ENCODE data around the gene ARID1B.

GRCh38 chr6:157046776-157047175 is 269.6 kb downstream of the ARID1B start:
- TF ChIP-seq CTCF (IDR thresholded peaks at IDR 0.05), result no peak
- TF ChIP-seq POLR2A (IDR thresholded peaks at IDR 0.05), result no peak
